NCI-H1930 (cell line): ENCODE data around the gene KRTCAP2.

ENCODE experiments used
- DNase-seq, 2 experiments: peaks; one replicate each; lab custom pipeline; 2025; lab: John Stamatoyannopoulos, UW

Gene KRTCAP2

GRCh38 chr1:155183775-155184221, 10.7 kb upstream of the KRTCAP2 start:
- no peak for DNase-seq

GRCh38 chr1:155182052-155182550, 9.0 kb upstream of the KRTCAP2 start:
- DNase-seq = no peak

GRCh38 chr1:155181371-155182051, 8.4 kb upstream of the KRTCAP2 start:
- no peak for DNase-seq

GRCh38 chr1:155179112-155180031, 6.3 kb upstream of the KRTCAP2 start:
- DNase-seq = no peak

GRCh38 chr1:155178441-155179111, 5.5 kb upstream of the KRTCAP2 start:
- DNase-seq = no peak

GRCh38 chr1:155177918-155178281, 4.8 kb upstream of the KRTCAP2 start:
- DNase-seq = no peak

GRCh38 chr1:155177192-155177917, 4.3 kb upstream of the KRTCAP2 start:
- DNase-seq = no peak

GRCh38 chr1:155176544-155177071, 3.5 kb upstream of the KRTCAP2 start:
- DNase-seq = peak; percentile 17 to 74

- no peak for DNase-seq
Measured at GRCh38 chr1:155175927-155176371, 2.8 kb upstream of the KRTCAP2 start.

GRCh38 chr1:155175281-155175926, 2.3 kb upstream of the KRTCAP2 start:
- no peak for DNase-seq

GRCh38 chr1:155174324-155175280, 1.5 kb upstream of the KRTCAP2 start:
- DNase-seq = peak in 1 of 2 experiments; percentile 30

- peak; percentile 61 to 74 for DNase-seq
Measured at GRCh38 chr1:155173478-155174323, 597 bp upstream of the KRTCAP2 start, which contains the start of gene TRIM46. TRIM46 (plus strand) TSS chr1:155173849; CDS start chr1:155173967, 118 bp downstream.

- no peak for DNase-seq
Measured at GRCh38 chr1:155171836-155172731, 1.0 kb downstream of the KRTCAP2 start.

- DNase-seq = no peak
Measured at GRCh38 chr1:155170806-155171205, 2.3 kb downstream of the KRTCAP2 start.

GRCh38 chr1:155170101-155170785, 2.9 kb downstream of the KRTCAP2 start:
- no peak for DNase-seq

GRCh38 chr1:155169541-155169940, 3.6 kb downstream of the KRTCAP2 start:
- no peak for DNase-seq
